DOHH2 (cell line): Measurements from ENCODE around the gene DNAJC17.

Source experiments
- H3F3A ChIP-seq: fragments of 200-600 bp; sonication (generic), shearing (Covaris generic); 2 replicates; pipeline ENCODE4 v1.6.0; 2016; ENCODE audit warnings: antibody characterized with exemption, mild to moderate bottlenecking; ENCODE audit not compliant: control insufficient read depth, insufficient read depth
- H3K27ac ChIP-seq: fragments of 200-600 bp; sonication (generic); 2 replicates; pipeline ENCODE4 v1.5.1; 2014; ENCODE audit warnings: low read depth, mild to moderate bottlenecking, low read length, moderate library complexity
- H3K27me3 ChIP-seq: fragments of 200-600 bp; sonication (generic); 2 replicates; pipeline ENCODE4 v1.6.1; 2014; ENCODE audit warnings: mild to moderate bottlenecking, low read length, mixed read lengths; ENCODE audit not compliant: control insufficient read depth
- H3K36me3 ChIP-seq: fragments of 200-600 bp; sonication (generic); 2 replicates; pipeline ENCODE4 v1.6.1; 2014; ENCODE audit warnings: mild to moderate bottlenecking, low read length, moderate library complexity, mixed read lengths; ENCODE audit not compliant: control insufficient read depth
- H3K4me1 ChIP-seq: fragments of 200-600 bp; sonication (generic); 2 replicates; pipeline ENCODE4 v1.6.1; 2014; ENCODE audit warnings: mild to moderate bottlenecking, low read length, mixed read lengths; ENCODE audit not compliant: control insufficient read depth
- H3K4me2 ChIP-seq: fragments of 200-600 bp; sonication (generic); 2 replicates; pipeline ENCODE4 v1.6.0; 2014; ENCODE audit warnings: mild to moderate bottlenecking, low read length, moderate library complexity
- H3K4me3 ChIP-seq: fragments of 200-600 bp; sonication (generic); 2 replicates; pipeline ENCODE4 v1.5.1; 2014; ENCODE audit warnings: mild to moderate bottlenecking, low read length, mixed read lengths
- H3K79me2 ChIP-seq: fragments of 200-600 bp; sonication (generic); 2 replicates; pipeline ENCODE4 v1.6.1; 2014; ENCODE audit warnings: mild to moderate bottlenecking, low read length, mixed read lengths; ENCODE audit not compliant: control insufficient read depth
- H3K9me2 ChIP-seq: fragments of 200-600 bp; sonication (generic); replicated peaks from 2 replicates; pipeline ENCODE4 v1.6.1; 2014; ENCODE audit warnings: mild to moderate bottlenecking, low read length, mixed read lengths; ENCODE audit not compliant: control insufficient read depth
- H3K9me3 ChIP-seq: fragments of 200-600 bp; sonication (generic); 2 replicates; pipeline ENCODE4 v1.6.1; 2014; ENCODE audit warnings: antibody characterized with exemption, low read length, mixed read lengths; ENCODE audit not compliant: control insufficient read depth, insufficient read depth
- H4K20me1 ChIP-seq: fragments of 200-600 bp; sonication (generic); 2 replicates; pipeline ENCODE4 v1.6.0; 2014; ENCODE audit warnings: low read depth, mild to moderate bottlenecking, antibody characterized with exemption, low read length, moderate library complexity; ENCODE audit not compliant: control insufficient read depth, insufficient read depth
- EZH2phosphoT487 ChIP-seq: fragments of 200-600 bp; sonication (generic); IDR thresholded peaks from 2 replicates; pipeline ENCODE4 v1.6.1; 2017; ENCODE audit warnings: borderline replicate concordance, mild to moderate bottlenecking, antibody characterized with exemption, low read length, moderate library complexity, mixed read lengths
- TF ChIP-seq, protein P1 (sequence below): fragments of 200-600 bp; sonication (generic); IDR thresholded peaks from one replicate; pipeline ENCODE4 v1.5.1; 2014; ENCODE audit warnings: antibody characterized with exemption, mild to moderate bottlenecking, low read depth, low read length; ENCODE audit not compliant: poor library complexity, severe bottlenecking

The DNAJC17 gene

GRCh38 chr15:40771242-40771641 is 36.0 kb downstream of the DNAJC17 start:
- Histone ChIP-seq H3F3A (peaks cover 21% of the 10 kb centered on the region), H3K9me3 (no peaks in the 10 kb centered on the region), H4K20me1 (no peaks in the 10 kb centered on the region), H3K27ac (peak overlapping the region; percentile 94), H3K36me3 (peaks cover 61% of the 10 kb centered on the region), H3K4me2 (peak overlapping the region; percentile 86), H3K4me1 (peaks cover 65% of the 10 kb centered on the region), H3K9me2 (no peaks in the 10 kb centered on the region), H3K4me3 (peak overlapping the region; percentile 69; the same call in 1 of the 2 replicates), H3K27me3 (no peaks in the 10 kb centered on the region), H3K79me2 (peaks cover 19% of the 10 kb centered on the region)
- no peak for TF ChIP-seq EZH2phosphoT487
- TF ChIP-seq, protein P1, sequence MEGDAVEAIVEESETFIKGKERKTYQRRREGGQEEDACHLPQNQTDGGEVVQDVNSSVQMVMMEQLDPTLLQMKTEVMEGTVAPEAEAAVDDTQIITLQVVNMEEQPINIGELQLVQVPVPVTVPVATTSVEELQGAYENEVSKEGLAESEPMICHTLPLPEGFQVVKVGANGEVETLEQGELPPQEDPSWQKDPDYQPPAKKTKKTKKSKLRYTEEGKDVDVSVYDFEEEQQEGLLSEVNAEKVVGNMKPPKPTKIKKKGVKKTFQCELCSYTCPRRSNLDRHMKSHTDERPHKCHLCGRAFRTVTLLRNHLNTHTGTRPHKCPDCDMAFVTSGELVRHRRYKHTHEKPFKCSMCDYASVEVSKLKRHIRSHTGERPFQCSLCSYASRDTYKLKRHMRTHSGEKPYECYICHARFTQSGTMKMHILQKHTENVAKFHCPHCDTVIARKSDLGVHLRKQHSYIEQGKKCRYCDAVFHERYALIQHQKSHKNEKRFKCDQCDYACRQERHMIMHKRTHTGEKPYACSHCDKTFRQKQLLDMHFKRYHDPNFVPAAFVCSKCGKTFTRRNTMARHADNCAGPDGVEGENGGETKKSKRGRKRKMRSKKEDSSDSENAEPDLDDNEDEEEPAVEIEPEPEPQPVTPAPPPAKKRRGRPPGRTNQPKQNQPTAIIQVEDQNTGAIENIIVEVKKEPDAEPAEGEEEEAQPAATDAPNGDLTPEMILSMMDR, result no peak

- TF ChIP-seq, protein P1, result no peak
- TF ChIP-seq EZH2phosphoT487, result no peak
- no peaks in the 10 kb centered on the region for H3K9me2 ChIP-seq
- peak overlapping the region; percentile 86 for H3K4me2 ChIP-seq
- peak overlapping the region; percentile 69 for H3K4me3 ChIP-seq
- H3K27me3 ChIP-seq, result no peaks in the 10 kb centered on the region
- H3F3A ChIP-seq, result peaks cover 27% of the 10 kb centered on the region
- peaks cover 62% of the 10 kb centered on the region for H3K36me3 ChIP-seq
- H3K27ac ChIP-seq, result peak overlapping the region; percentile 94
- H4K20me1 ChIP-seq, result no peaks in the 10 kb centered on the region
- peaks cover 28% of the 10 kb centered on the region for H3K79me2 ChIP-seq
- peaks cover 75% of the 10 kb centered on the region for H3K4me1 ChIP-seq
- H3K9me3 ChIP-seq, result no peaks in the 10 kb centered on the region
Measured at GRCh38 chr15:40770147-40770721, 37.0 kb downstream of the DNAJC17 start.

DNA sequence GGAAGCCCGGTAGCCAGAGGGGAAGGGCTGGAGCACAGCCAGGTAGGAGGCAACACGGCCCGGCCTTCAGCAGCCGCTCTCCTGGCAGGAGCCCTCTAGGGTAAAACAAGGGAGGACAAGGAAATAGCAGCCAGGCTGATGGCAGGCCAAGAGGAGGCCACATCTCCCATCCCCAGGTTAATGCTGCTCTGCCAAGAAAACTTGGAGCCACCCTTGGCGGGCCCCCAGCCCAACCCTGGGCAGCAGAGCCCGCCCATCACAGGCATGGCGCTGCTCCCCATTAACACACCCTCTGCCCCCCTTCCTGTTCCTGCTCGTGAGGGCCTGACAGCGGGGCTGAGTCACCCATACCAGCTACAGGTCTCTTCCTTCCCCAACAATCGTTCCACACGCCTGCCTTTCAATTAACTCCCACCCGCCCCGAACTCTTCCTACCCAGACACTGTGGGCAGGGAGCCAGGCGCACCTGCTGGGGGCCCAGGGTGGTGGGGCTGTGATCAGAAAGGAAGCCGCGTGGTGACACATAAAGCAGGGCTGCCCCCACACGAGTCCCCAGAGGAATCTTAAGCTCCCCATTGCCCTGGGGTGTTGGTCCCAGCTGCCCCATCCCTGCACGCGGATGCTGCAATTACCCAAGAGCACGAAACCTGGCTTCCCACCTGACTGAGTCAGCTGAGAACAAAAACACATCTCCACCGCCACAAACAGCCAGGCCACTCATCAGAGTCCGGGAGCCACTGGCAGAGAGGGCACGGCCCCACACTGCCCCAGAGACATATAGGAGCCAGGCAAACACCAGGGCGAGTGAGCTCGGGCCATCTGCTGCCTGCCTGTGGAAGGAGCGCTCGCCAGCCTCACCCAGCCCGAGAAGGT is 37.8 kb downstream of the DNAJC17 start, which contains the start of gene C15orf62:
C15orf62 (plus strand) TSS at position 707 of the 873 bp plus-strand sequence. CDS start 516 bp downstream, outside the sequence.
- Histone ChIP-seq H3K4me3 (peak within 1 kb of the TSS; percentile 69), H3F3A (peaks cover 34% of the 10 kb centered on the region), H4K20me1 (no peaks in the 10 kb centered on the region), H3K9me3 (no peaks in the 10 kb centered on the region), H3K9me2 (no peaks in the 10 kb centered on the region), H3K4me1 (peaks cover 83% of the 10 kb centered on the region), H3K27me3 (no peaks in the 10 kb centered on the region), H3K4me2 (peak within 1 kb of the TSS; percentile 86), H3K36me3 (peaks cover 68% of the 10 kb centered on the region), H3K27ac (peak within 1 kb of the TSS; percentile 94), H3K79me2 (peaks cover 35% of the 10 kb centered on the region)
- no peak for TF ChIP-seq EZH2phosphoT487
- TF ChIP-seq, protein P1, result no peak
